Activated T-cell treated with anti-CD3 and anti-CD28 coated beads, Interleukin-2, amount 50 U/mL, for 4 hours (primary cell): ENCODE results near the gene S1PR4. TPM values are rescaled to one million over a fixed set of nuclear protein-coding genes. Genes with fewer than 3 reads are reported as not detected.
"Not testable (repeated sequence)": the region's sequence is repeated elsewhere in the genome, so short reads cannot be mapped to it uniquely, and the experiment has no call there.

Source experiments
- ATAC-seq, 2 donors: fragments of 200-7000 bp; cut with Tn5 transposase; one replicate each; pipeline ENCODE4 v1.10.0; 2021
- DNase-seq: peaks from one replicate; pipeline ENCODE4 v3.0.0-alpha.2; 2020
- H3K27me3 Mint-ChIP-seq: one replicate; pipeline ENCODE4 v1.8.0; 2021; ENCODE audit warnings: low read depth, mixed read lengths
- H3K36me3 Mint-ChIP-seq: one replicate; pipeline ENCODE4 v1.8.0; 2022; ENCODE audit warnings: mixed read lengths; ENCODE audit not compliant: insufficient read depth
- H3K4me1 Mint-ChIP-seq: one replicate; pipeline ENCODE4 v1.8.0; 2021; ENCODE audit warnings: low read depth, mixed read lengths
- H3K4me3 Mint-ChIP-seq: one replicate; pipeline ENCODE4 v1.8.0; 2021; ENCODE audit warnings: mild to moderate bottlenecking, moderate library complexity, mixed read lengths
- H3K9me3 Mint-ChIP-seq: one replicate; pipeline ENCODE4 v1.8.0; 2021; ENCODE audit warnings: mixed read lengths
- total RNA-seq, 3 donors: library from RNA; stranded (reverse); gene quantifications; one replicate each; pipeline ENCODE4 v1.2.1, GENCODE V29; 2021

S1PR4 gene
- total RNA-seq, 3 donors from 2014 or later, result 19.4 to 24.5 (median 23.8) TPM

- Mint-ChIP-seq H3K4me3 (no peak overlapping the region), H3K27me3 (no peaks in the 10 kb centered on the region), H3K9me3 (peaks cover 5% of the 10 kb centered on the region), H3K4me1 (peaks cover 28% of the 10 kb centered on the region), H3K36me3 (peaks cover 14% of the 10 kb centered on the region)
- DNase-seq, result no peak
- no peak for ATAC-seq
Observed at GRCh38 chr19:3161453-3161852, 17.1 kb upstream of the S1PR4 start.

- Mint-ChIP-seq H3K27me3 (no peaks in the 10 kb centered on the region), H3K4me3 (no peak overlapping the region), H3K36me3 (peaks cover 12% of the 10 kb centered on the region), H3K9me3 (peaks cover 5% of the 10 kb centered on the region), H3K4me1 (peaks cover 25% of the 10 kb centered on the region)
- ATAC-seq (peak in 1 of 2 donors; percentile 48), DNase-seq (no peak)
Observed at GRCh38 chr19:3162418-3163229, 15.9 kb upstream of the S1PR4 start.

GRCh38 chr19:3163230-3163886 is 15.2 kb upstream of the S1PR4 start:
- H3K4me1 Mint-ChIP-seq, result peaks cover 25% of the 10 kb centered on the region
- H3K27me3 Mint-ChIP-seq, result no peaks in the 10 kb centered on the region
- peak; percentile 94 to 96 for ATAC-seq
- peak; percentile 71 for DNase-seq
- peaks cover 5% of the 10 kb centered on the region for H3K9me3 Mint-ChIP-seq
- peaks cover 11% of the 10 kb centered on the region for H3K36me3 Mint-ChIP-seq
- no peak overlapping the region for H3K4me3 Mint-ChIP-seq

- DNase-seq (no peak), ATAC-seq (no peak)
- H3K36me3 Mint-ChIP-seq, result peaks cover 11% of the 10 kb centered on the region
- no peak overlapping the region for H3K4me3 Mint-ChIP-seq
- peaks cover 25% of the 10 kb centered on the region for H3K4me1 Mint-ChIP-seq
- H3K27me3 Mint-ChIP-seq, result no peaks in the 10 kb centered on the region
- peaks cover 5% of the 10 kb centered on the region for H3K9me3 Mint-ChIP-seq
Observed at GRCh38 chr19:3163943-3164342, 14.6 kb upstream of the S1PR4 start.

- Mint-ChIP-seq H3K9me3 (no peaks in the 10 kb centered on the region), H3K4me3 (no peak overlapping the region), H3K4me1 (peaks cover 30% of the 10 kb centered on the region), H3K36me3 (peaks cover 4% of the 10 kb centered on the region), H3K27me3 (no peaks in the 10 kb centered on the region)
- ATAC-seq, result no peak
- DNase-seq, result no peak
Observed at GRCh38 chr19:3167533-3168272, 10.9 kb upstream of the S1PR4 start.

GRCh38 chr19:3171894-3172672 is 6.5 kb upstream of the S1PR4 start:
- peaks cover 28% of the 10 kb centered on the region for H3K4me1 Mint-ChIP-seq
- no peak for DNase-seq
- H3K4me3 Mint-ChIP-seq, result no peak overlapping the region
- no peak for ATAC-seq
- no peaks in the 10 kb centered on the region for H3K27me3 Mint-ChIP-seq
- H3K36me3 Mint-ChIP-seq, result no peaks in the 10 kb centered on the region
- H3K9me3 Mint-ChIP-seq, result no peaks in the 10 kb centered on the region

GRCh38 chr19:3172673-3173000 is 5.9 kb upstream of the S1PR4 start:
- not testable (repeated sequence) for H3K36me3 Mint-ChIP-seq, DNase-seq, H3K27me3 Mint-ChIP-seq, H3K4me3 Mint-ChIP-seq, H3K9me3 Mint-ChIP-seq, ATAC-seq
- peaks cover 31% of the 10 kb centered on the region for H3K4me1 Mint-ChIP-seq

GRCh38 chr19:3175781-3176714 is 2.5 kb upstream of the S1PR4 start:
- H3K9me3 Mint-ChIP-seq, result no peaks in the 10 kb centered on the region
- no peaks in the 10 kb centered on the region for H3K27me3 Mint-ChIP-seq
- peaks cover 33% of the 10 kb centered on the region for H3K4me1 Mint-ChIP-seq
- DNase-seq (no peak), ATAC-seq (no peak)
- H3K36me3 Mint-ChIP-seq, result no peaks in the 10 kb centered on the region
- peak overlapping the region; percentile 17 for H3K4me3 Mint-ChIP-seq

- Mint-ChIP-seq H3K36me3 (no peaks in the 10 kb centered on the region), H3K27me3 (no peaks in the 10 kb centered on the region), H3K9me3 (no peaks in the 10 kb centered on the region), H3K4me3 (peak overlapping the region; percentile 77), H3K4me1 (peaks cover 31% of the 10 kb centered on the region)
- DNase-seq, result peak; percentile 74
- ATAC-seq, result peak; percentile 67 to 70
Observed at GRCh38 chr19:3176715-3177501, 1.7 kb upstream of the S1PR4 start.

GRCh38 chr19:3178973-3179738 is 587 bp downstream of the S1PR4 start:
- peaks cover 45% of the 10 kb centered on the region for H3K4me1 Mint-ChIP-seq
- peak overlapping the region; percentile 94 for H3K4me3 Mint-ChIP-seq
- ATAC-seq, result peak; percentile 12 to 20

GRCh38 chr19:3179739-3180293 is 1.2 kb downstream of the S1PR4 start:
- DNase-seq (no peak), ATAC-seq (peak; percentile 29 to 44)
- peaks cover 51% of the 10 kb centered on the region for H3K4me1 Mint-ChIP-seq
- peak overlapping the region; percentile 94 for H3K4me3 Mint-ChIP-seq
- H3K27me3 Mint-ChIP-seq, result no peaks in the 10 kb centered on the region
- no peaks in the 10 kb centered on the region for H3K9me3 Mint-ChIP-seq
- H3K36me3 Mint-ChIP-seq, result no peaks in the 10 kb centered on the region

More at GRCh38 chr19:3178973-3179738, 587 bp downstream of the S1PR4 start:
- no peaks in the 10 kb centered on the region for H3K36me3 Mint-ChIP-seq
- H3K27me3 Mint-ChIP-seq, result no peaks in the 10 kb centered on the region
- DNase-seq, result no peak
- H3K9me3 Mint-ChIP-seq, result no peaks in the 10 kb centered on the region
